Neural progenitor cell (in vitro differentiated cells): ENCODE measurements around the gene MFRP. TPM values are rescaled to one million over a fixed set of nuclear protein-coding genes. Genes with fewer than 3 reads are reported as not detected.

ENCODE experiments used
- DNase-seq: peaks from one replicate; pipeline ENCODE4 v3.0.0-alpha.2; 2016; ENCODE audit warnings: low spot score
- H2AFZ ChIP-seq: fragments of 200-600 bp; sonication (generic); replicated peaks from 2 replicates; pipeline ENCODE4 v1.6.1; 2016; ENCODE audit warnings: antibody characterized with exemption
- H3F3A ChIP-seq: fragments of 200-600 bp; sonication (generic); 2 replicates; pipeline ENCODE4 v1.6.1; 2016; ENCODE audit warnings: antibody characterized with exemption, low read depth
- H3K27ac ChIP-seq: fragments of 200-600 bp; sonication (generic); 2 replicates; pipeline ENCODE4 v1.5.1; 2016; ENCODE audit warnings: mild to moderate bottlenecking
- H3K27me3 ChIP-seq: fragments of 200-600 bp; sonication (generic); 2 replicates; pipeline ENCODE4 v1.6.1; 2016; ENCODE audit warnings: mild to moderate bottlenecking, moderate library complexity
- H3K36me3 ChIP-seq: fragments of 200-600 bp; sonication (generic); 2 replicates; pipeline ENCODE4 v1.5.1; 2016
- H3K4me1 ChIP-seq: fragments of 200-600 bp; sonication (generic); 2 replicates; pipeline ENCODE4 v1.6.1; 2016; ENCODE audit warnings: mixed run types
- H3K4me2 ChIP-seq: fragments of 200-600 bp; sonication (generic); 2 replicates; pipeline ENCODE4 v1.6.1; 2016
- H3K4me3 ChIP-seq: fragments of 200-600 bp; sonication (generic); 2 replicates; pipeline ENCODE4 v1.5.1; 2016
- H3K79me2 ChIP-seq: fragments of 200-600 bp; sonication (generic); 2 replicates; pipeline ENCODE4 v1.6.1; 2016; ENCODE audit warnings: low read depth
- H3K9ac ChIP-seq: fragments of 200-600 bp; sonication (generic); 2 replicates; pipeline ENCODE4 v1.6.1; 2016
- H3K9me3 ChIP-seq: fragments of 200-600 bp; sonication (generic); 2 replicates; pipeline ENCODE4 v1.5.1; 2016; ENCODE audit warnings: low read depth
- H4K20me1 ChIP-seq: fragments of 200-600 bp; sonication (generic); 2 replicates; pipeline ENCODE4 v1.6.1; 2016; ENCODE audit warnings: low read depth
- H3K27ac Mint-ChIP-seq: 3 replicates; pipeline ENCODE4 v1.8.0; 2021; ENCODE audit warnings: mixed read lengths
- H3K27me3 Mint-ChIP-seq: 2 replicates; pipeline ENCODE4 v1.8.0; 2022; ENCODE audit warnings: low read depth, mild to moderate bottlenecking, inconsistent platforms, moderate library complexity, mixed read lengths; ENCODE audit not compliant: insufficient read depth
- H3K36me3 Mint-ChIP-seq: 3 replicates; pipeline ENCODE4 v1.8.0; 2021; ENCODE audit warnings: mixed read lengths
- H3K4me1 Mint-ChIP-seq: 3 replicates; pipeline ENCODE4 v1.8.0; 2021; ENCODE audit warnings: mixed read lengths
- H3K4me3 Mint-ChIP-seq: 3 replicates; pipeline ENCODE4 v1.8.0; 2021; ENCODE audit warnings: mild to moderate bottlenecking, moderate library complexity, mixed read lengths
- H3K9me3 Mint-ChIP-seq: 3 replicates; pipeline ENCODE4 v1.8.0; 2020; ENCODE audit warnings: mixed read lengths
- CTCF ChIP-seq: fragments of 200-600 bp; sonication (generic); IDR thresholded peaks from 2 replicates; pipeline ENCODE4 v1.5.1; 2017; ENCODE audit warnings: antibody characterized with exemption, mild to moderate bottlenecking
- EZH2 ChIP-seq: fragments of 200-600 bp; sonication (generic); IDR thresholded peaks from 2 replicates; pipeline ENCODE4 v1.6.1; 2017; ENCODE audit warnings: antibody characterized with exemption, mild to moderate bottlenecking, moderate library complexity
- EZH2phosphoT487 ChIP-seq: fragments of 200-600 bp; sonication (generic); IDR thresholded peaks from 2 replicates; pipeline ENCODE4 v1.6.1; 2017; ENCODE audit warnings: antibody characterized with exemption
- total RNA-seq: library from RNA; depleted of rRNA; stranded (reverse); fragments of >200 nt; gene quantifications from 2 replicates; pipeline ENCODE4 v1.2.3, GENCODE V29; 2015; ENCODE audit warnings: low replicate concordance

Gene MFRP
- total RNA-seq, 1 donor from 2014 or later = not detected

GRCh38 chr11:119303227-119303718 lies 43.2 kb downstream of the MFRP start:
- peaks cover 14% of the 10 kb centered on the region for H3F3A ChIP-seq
- no peaks in the 10 kb centered on the region for H3K79me2 ChIP-seq
- H3K4me1 ChIP-seq = peaks cover 11% of the 10 kb centered on the region
- H3K4me2 ChIP-seq = no peak overlapping the region
- TF ChIP-seq EZH2phosphoT487 (no peak), CTCF (no peak)
- Mint-ChIP-seq H3K4me1 (peaks cover 14% of the 10 kb centered on the region), H3K36me3 (peaks cover 41% of the 10 kb centered on the region), H3K27ac (no peak overlapping the region), H3K4me3 (no peak overlapping the region), H3K27me3 (no peaks in the 10 kb centered on the region), H3K9me3 (no peaks in the 10 kb centered on the region)
- no peak for DNase-seq
- H3K27ac ChIP-seq = no peak overlapping the region
- peak overlapping the region; percentile 36 for H3K9ac ChIP-seq
- H3K27me3 ChIP-seq = no peaks in the 10 kb centered on the region
- no peaks in the 10 kb centered on the region for H3K36me3 ChIP-seq
- H2AFZ ChIP-seq = no peak overlapping the region
- H4K20me1 ChIP-seq = peaks cover 10% of the 10 kb centered on the region
- H3K9me3 ChIP-seq = no peaks in the 10 kb centered on the region
- H3K4me3 ChIP-seq = no peak overlapping the region

- Histone ChIP-seq H3K4me2 (no peak overlapping the region), H3K9me3 (no peaks in the 10 kb centered on the region), H3K36me3 (no peaks in the 10 kb centered on the region), H3K4me3 (no peak overlapping the region), H3K4me1 (no peaks in the 10 kb centered on the region), H3F3A (no peaks in the 10 kb centered on the region), H3K79me2 (no peaks in the 10 kb centered on the region), H3K9ac (peak overlapping the region; percentile 25), H2AFZ (no peak overlapping the region), H3K27ac (no peak overlapping the region), H4K20me1 (no peaks in the 10 kb centered on the region), H3K27me3 (no peaks in the 10 kb centered on the region)
- no peak overlapping the region for H3K4me3 Mint-ChIP-seq
- no peak overlapping the region for H3K27ac Mint-ChIP-seq
- no peaks in the 10 kb centered on the region for H3K9me3 Mint-ChIP-seq
- peaks cover 50% of the 10 kb centered on the region for H3K36me3 Mint-ChIP-seq
- DNase-seq = no peak
- no peaks in the 10 kb centered on the region for H3K27me3 Mint-ChIP-seq
- H3K4me1 Mint-ChIP-seq = no peaks in the 10 kb centered on the region
- TF ChIP-seq EZH2phosphoT487 = no peak
- no peak for TF ChIP-seq CTCF
- no peak for TF ChIP-seq EZH2
Measured at GRCh38 chr11:119300198-119300964, 46.1 kb downstream of the MFRP start.

GRCh38 chr11:119299416-119299815 lies 47.1 kb downstream of the MFRP start:
- Histone ChIP-seq H3K4me1 (no peaks in the 10 kb centered on the region), H3K9ac (no peak overlapping the region), H3K4me3 (no peak overlapping the region), H3F3A (no peaks in the 10 kb centered on the region), H3K4me2 (no peak overlapping the region), H3K27me3 (no peaks in the 10 kb centered on the region), H2AFZ (no peak overlapping the region), H3K9me3 (no peaks in the 10 kb centered on the region), H3K27ac (no peak overlapping the region), H3K36me3 (no peaks in the 10 kb centered on the region), H3K79me2 (no peaks in the 10 kb centered on the region), H4K20me1 (no peaks in the 10 kb centered on the region)
- TF ChIP-seq EZH2 (no peak), CTCF (no peak)
- no peaks in the 10 kb centered on the region for H3K9me3 Mint-ChIP-seq
- H3K36me3 Mint-ChIP-seq = peaks cover 50% of the 10 kb centered on the region
- no peaks in the 10 kb centered on the region for H3K27me3 Mint-ChIP-seq
- no peak overlapping the region for H3K4me3 Mint-ChIP-seq
- no peaks in the 10 kb centered on the region for H3K4me1 Mint-ChIP-seq
- DNase-seq = no peak
- H3K27ac Mint-ChIP-seq = no peak overlapping the region
